NCI-H82 (cell line): ENCODE data around the gene EBI3.
A peak's percentile ranks its signal among the peaks of the same experiment; 100 is the strongest.
"Not testable (repeated sequence)": the region's sequence is repeated elsewhere in the genome, so short reads cannot be mapped to it uniquely, and the experiment has no call there.

Source experiments
- DNase-seq: peaks from one replicate; lab custom pipeline; 2025; lab: John Stamatoyannopoulos, UW

The EBI3 gene

GRCh38 chr19:4229179-4229931, at the start of gene EBI3:
EBI3 (plus strand) TSS chr19:4229523; CDS start chr19:4229551, 28 bp downstream.
- peak; percentile 26 for DNase-seq

GRCh38 chr19:4181053-4181508, 48.2 kb upstream of the EBI3 start:
- DNase-seq: no peak

GRCh38 chr19:4182084-4182810, 47.1 kb upstream of the EBI3 start, which contains the start of the genes ANKRD24 and SIRT6:
ANKRD24 (plus strand) TSS chr19:4182689; CDS start chr19:4186426, 3,737 bp downstream.
SIRT6 (minus strand) TSS chr19:4182563; CDS start chr19:4182539, 24 bp downstream.
- DNase-seq: peak; percentile 95

GRCh38 chr19:4183967-4184717, 45.2 kb upstream of the EBI3 start:
- peak; percentile 46 for DNase-seq

GRCh38 chr19:4184718-4185352, 44.5 kb upstream of the EBI3 start:
- no peak for DNase-seq

GRCh38 chr19:4185413-4186086, 43.8 kb upstream of the EBI3 start:
- no peak for DNase-seq

- peak; percentile 85 for DNase-seq
These were observed 43.0 kb upstream of the EBI3 start for GRCh38 chr19:4186087-4186993.

GRCh38 chr19:4187313-4188122, 41.8 kb upstream of the EBI3 start:
- DNase-seq: no peak

GRCh38 chr19:4189641-4190040, 39.7 kb upstream of the EBI3 start:
- no peak for DNase-seq

- not testable (repeated sequence) for DNase-seq
These were observed 36.8 kb upstream of the EBI3 start for GRCh38 chr19:4192537-4192936.

- DNase-seq: no peak
These were observed 35.0 kb upstream of the EBI3 start for GRCh38 chr19:4194353-4194752.

GRCh38 chr19:4196009-4196408, 33.3 kb upstream of the EBI3 start:
- no peak for DNase-seq

- no peak for DNase-seq
These were observed 32.7 kb upstream of the EBI3 start for GRCh38 chr19:4196587-4197148.

GRCh38 chr19:4197228-4197624, 32.1 kb upstream of the EBI3 start:
- DNase-seq: no peak

- peak; percentile 28 for DNase-seq
These were observed 31.5 kb upstream of the EBI3 start for GRCh38 chr19:4197625-4198466.

GRCh38 chr19:4198467-4199126, 30.7 kb upstream of the EBI3 start:
- no peak for DNase-seq

- DNase-seq: no peak
These were observed 29.5 kb upstream of the EBI3 start for GRCh38 chr19:4199699-4200293.
